ENCODE results near the gene RELT.

Gene RELT

DNA sequence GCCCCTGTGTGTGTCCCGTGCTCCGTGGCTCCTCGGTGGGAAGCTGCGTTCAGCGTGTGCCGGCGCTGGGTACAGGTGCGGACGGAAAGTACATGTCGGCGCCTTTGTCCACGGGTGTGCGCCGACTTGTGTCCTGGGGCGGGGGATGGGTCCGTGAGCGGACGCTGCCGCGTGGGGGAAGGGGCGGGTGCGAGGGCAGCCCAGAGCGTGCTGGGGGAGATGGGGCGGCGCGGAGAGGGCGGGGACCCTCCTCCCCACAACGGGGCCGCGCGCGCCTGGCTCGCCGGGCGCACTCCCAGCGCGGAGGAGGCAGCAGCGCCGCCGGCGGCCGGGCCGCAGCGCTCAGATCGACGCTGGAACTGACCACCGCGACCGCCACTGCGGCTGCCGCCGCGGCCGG is 33.6 kb upstream of the RELT start:
- H3K4me3 ChIP-seq (replicated peaks; ENCODE audit: low read depth, low read length): no peak overlapping the region
- TF ChIP-seq, protein P1, sequence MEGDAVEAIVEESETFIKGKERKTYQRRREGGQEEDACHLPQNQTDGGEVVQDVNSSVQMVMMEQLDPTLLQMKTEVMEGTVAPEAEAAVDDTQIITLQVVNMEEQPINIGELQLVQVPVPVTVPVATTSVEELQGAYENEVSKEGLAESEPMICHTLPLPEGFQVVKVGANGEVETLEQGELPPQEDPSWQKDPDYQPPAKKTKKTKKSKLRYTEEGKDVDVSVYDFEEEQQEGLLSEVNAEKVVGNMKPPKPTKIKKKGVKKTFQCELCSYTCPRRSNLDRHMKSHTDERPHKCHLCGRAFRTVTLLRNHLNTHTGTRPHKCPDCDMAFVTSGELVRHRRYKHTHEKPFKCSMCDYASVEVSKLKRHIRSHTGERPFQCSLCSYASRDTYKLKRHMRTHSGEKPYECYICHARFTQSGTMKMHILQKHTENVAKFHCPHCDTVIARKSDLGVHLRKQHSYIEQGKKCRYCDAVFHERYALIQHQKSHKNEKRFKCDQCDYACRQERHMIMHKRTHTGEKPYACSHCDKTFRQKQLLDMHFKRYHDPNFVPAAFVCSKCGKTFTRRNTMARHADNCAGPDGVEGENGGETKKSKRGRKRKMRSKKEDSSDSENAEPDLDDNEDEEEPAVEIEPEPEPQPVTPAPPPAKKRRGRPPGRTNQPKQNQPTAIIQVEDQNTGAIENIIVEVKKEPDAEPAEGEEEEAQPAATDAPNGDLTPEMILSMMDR (IDR thresholded peaks at IDR 0.05; ENCODE audit: low read length, missing control alignments): no peak
- no peak for DNase-seq (ENCODE audit: low read depth)

DNA sequence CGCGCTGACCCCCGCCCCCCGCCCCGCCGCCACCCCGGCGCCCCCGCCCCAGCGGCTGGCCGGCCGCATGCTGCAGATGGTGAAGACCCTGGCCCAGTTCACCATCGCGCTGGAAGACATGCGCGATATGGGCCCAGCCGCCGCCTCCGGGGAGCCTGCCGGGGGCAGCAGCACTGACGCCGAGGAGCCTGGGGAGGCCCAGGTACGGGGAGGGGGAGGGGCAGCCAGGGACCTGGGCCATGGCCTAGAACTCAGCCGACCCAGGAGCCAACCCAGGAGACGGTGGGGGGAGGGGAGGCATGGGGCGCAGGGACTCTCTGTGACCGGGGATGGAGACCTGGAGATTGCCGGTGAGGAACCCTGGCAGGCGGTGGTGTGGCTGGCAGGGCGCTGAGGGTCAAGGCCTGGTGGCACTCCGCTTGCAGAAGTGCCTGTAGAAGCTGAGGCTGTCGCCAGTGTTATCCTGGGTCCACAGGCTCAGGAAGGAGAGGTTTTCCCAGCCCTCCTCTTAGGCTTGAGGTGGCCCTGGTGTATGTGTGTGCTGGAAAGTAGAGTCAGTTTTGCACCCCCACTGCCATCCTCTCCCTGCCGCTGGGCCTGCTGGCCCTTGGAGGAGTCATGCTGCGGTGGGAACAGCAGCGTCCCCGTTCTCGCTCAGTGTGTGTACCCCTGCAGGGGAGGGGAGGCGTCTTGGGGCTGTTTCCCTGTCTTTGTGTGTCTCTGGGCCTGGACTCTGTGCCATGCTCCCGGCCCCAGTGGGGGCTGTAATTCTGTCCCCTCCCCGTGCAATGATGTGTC is 32.9 kb upstream of the RELT start:
- TF ChIP-seq, protein P1 (IDR thresholded peaks at IDR 0.05; ENCODE audit: low read length, missing control alignments): no peak
- H3K4me3 ChIP-seq (replicated peaks; ENCODE audit: low read depth, low read length): no peak overlapping the region
- DNase-seq (ENCODE audit: low read depth): no peak

DNA sequence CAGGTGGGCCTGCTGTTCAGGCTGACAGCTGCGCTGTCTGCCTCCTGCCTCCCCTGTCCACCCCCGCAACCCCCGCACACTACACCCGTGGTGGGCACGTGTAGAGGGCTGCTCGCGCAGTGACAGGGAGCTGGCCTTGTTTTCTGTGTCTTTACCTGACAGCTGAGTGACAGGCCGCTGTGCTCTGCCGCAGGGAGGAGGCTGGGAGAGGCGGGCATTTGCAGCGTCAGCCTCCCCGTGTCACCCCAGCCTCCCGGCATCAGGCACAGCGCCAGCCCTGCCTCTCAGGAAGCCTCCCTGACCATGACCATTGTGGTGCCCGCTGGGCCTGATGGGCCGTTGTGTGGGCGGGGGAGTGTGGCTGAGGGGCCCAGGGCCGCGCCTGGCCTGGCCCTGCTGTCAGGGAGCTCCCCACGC is 32.0 kb upstream of the RELT start:
- DNase-seq (ENCODE audit: low read depth): no peak
- TF ChIP-seq, protein P1 (IDR thresholded peaks at IDR 0.05; ENCODE audit: low read length, missing control alignments): no peak
- H3K4me3 ChIP-seq (replicated peaks; ENCODE audit: low read depth, low read length): no peak overlapping the region

DNA sequence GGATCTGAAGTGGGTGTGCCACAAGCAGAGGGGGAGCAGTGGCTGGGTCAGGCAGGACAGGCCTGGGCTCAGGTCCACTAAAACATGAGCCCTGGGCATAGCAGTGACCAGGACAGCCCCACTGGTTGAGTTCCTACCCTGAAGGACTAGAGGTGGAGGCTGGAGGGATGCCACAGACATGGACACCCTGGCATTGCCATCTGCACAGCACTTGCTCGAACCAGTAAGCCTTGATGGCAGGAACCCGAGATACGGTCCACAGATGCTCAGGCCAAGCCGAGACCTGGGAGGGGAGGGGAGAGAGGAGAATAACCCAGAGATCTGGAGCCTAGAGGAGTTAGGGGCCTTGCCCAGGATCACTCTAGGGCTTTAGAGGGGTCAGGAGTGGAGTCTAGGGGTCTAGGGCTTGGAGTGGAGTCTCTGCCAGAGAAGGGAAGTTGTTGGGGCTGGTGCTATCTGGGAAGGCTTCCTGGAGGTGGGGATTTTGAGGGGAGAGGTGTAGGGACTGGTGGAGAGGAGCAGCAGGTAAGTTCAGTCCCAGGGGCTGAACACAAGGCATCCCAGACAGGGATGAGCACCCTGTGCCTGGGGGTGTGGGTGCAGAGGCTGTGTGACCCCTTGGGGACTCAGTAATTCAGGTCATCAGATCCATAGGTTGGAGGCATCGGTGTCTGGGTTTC is 30.6 kb upstream of the RELT start:
- DNase-seq (ENCODE audit: low read depth): no peak
- TF ChIP-seq, protein P1 (IDR thresholded peaks at IDR 0.05; ENCODE audit: low read length, missing control alignments): no peak

DNA sequence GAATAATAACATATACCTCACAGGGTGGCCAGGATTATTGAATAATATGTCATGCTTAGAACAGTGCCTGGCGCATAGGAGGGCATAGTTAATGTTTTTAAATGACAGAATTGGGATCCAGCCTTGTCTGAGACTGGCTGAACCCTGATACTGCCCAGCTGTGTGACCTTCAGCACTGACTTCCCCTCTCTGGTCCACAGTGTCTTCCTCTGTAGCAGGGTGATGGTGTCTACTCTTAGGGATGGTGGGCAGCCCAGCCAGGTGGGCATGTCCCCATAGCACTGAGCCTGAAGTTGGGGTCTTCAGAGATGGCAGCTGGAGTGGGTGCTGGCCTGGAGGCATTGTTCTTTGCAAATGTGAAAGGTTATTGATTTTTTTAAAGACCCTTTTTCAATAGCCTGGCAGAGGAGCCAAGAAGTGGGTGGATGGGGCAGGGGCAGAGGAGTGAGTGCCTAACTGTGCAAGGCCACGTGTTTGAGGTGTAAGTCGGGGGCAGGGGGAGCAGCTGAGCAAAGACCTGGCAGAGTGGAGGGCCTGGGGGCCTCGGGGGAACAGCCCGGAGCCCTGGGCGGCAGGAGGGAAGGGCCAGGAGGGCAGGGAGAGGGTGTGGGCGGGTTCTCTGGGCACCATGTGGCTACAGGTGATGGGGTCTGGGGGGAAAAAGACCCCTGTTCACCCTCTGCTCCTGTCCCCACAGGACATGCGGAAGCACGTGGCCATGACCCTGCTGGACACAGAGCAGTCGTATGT is 29.8 kb upstream of the RELT start:
- H3K4me3 ChIP-seq (replicated peaks; ENCODE audit: low read depth, low read length): no peak overlapping the region
- TF ChIP-seq, protein P1 (IDR thresholded peaks at IDR 0.05; ENCODE audit: low read length, missing control alignments): no peak
- no peak for DNase-seq (ENCODE audit: low read depth)

More for the DNA sequence above, 30.6 kb upstream of the RELT start:
- no peak overlapping the region for H3K4me3 ChIP-seq (replicated peaks; ENCODE audit: low read depth, low read length)

DNA sequence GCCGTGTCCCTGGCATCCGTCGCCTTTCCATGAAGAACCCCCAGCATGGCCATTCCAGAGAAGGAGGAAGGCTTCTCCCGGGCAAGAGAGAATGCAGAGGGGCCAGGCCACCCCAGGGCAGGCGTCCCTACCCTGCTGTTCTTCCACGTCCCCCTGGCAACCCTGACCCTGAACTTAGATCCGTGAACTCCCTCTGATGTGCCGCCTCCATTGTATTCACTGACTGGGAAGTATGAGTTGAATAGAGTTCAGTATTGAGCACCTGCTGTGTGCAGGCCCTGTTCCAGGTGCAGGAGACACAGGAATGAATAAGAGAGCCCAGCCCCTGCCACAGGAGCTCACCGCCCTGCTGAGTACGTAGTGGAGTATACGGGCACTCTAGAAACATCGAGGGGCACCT is 29.1 kb upstream of the RELT start:
- TF ChIP-seq, protein P1 (IDR thresholded peaks at IDR 0.05; ENCODE audit: low read length, missing control alignments): no peak
- no peak for DNase-seq (ENCODE audit: low read depth)
- no peak overlapping the region for H3K4me3 ChIP-seq (replicated peaks; ENCODE audit: low read depth, low read length)
